ENCODE results near the gene CARTPT. TPM values are rescaled to one million over a fixed set of nuclear protein-coding genes. Genes with fewer than 3 reads are reported as not detected.

CARTPT gene
- total and polyA plus RNA-seq, 2 donors (not counting 3 experiments of a cell fraction or from before 2014, with no cell fraction given), result not detected

- Histone ChIP-seq H3K27ac (ENCODE audit: insufficient read depth, low read depth, low read length) (no peak overlapping the region), H3K36me3 (ENCODE audit: control insufficient read depth in 2 of 2, extremely low read depth in 1 of 2, insufficient read depth in 2 of 2, low read length in 2 of 2) (no peaks in the 10 kb centered on the region), H3K4me3 (replicated peaks in 1 of 3; ENCODE audit: insufficient read depth in 1 of 3, low read depth in 1 of 3, low read length in 3 of 3) (no peak overlapping the region), H3K27me3 (ENCODE audit: control insufficient read depth in 2 of 2, insufficient read depth in 2 of 2, low read length in 2 of 2) (peaks cover 30 to 33% of the 10 kb centered on the region in 2 experiments), H3K4me1 (ENCODE audit: control insufficient read depth, extremely low read depth, insufficient read depth, low read length) (peaks cover 4% of the 10 kb centered on the region), H3K9me3 (replicated peaks; ENCODE audit: control insufficient read depth, insufficient read depth, low read length) (no peaks in the 10 kb centered on the region), H3K79me2 (ENCODE audit: control insufficient read depth, insufficient read depth, low read length) (no peaks in the 10 kb centered on the region), H2AFZ (ENCODE audit: low read depth, low read length) (no peak overlapping the region), H3K9me1 (replicated peaks; ENCODE audit: control insufficient read depth, extremely low read depth, insufficient read depth, low read length) (no peaks in the 10 kb centered on the region), H3K9ac (replicated peaks; ENCODE audit: extremely low read depth, insufficient read depth, low read length) (no peak overlapping the region), H4K20me1 (replicated peaks; ENCODE audit: control insufficient read depth, extremely low read depth, insufficient read depth, low read length) (no peaks in the 10 kb centered on the region), H3K4me2 (ENCODE audit: insufficient read depth, low read length) (no peak overlapping the region)
- no TSS peak for BruUV-seq (replicated peaks)
- ChIA-PET CTCF (no interaction called here), POLR2A (no interaction called here)
- intact Hi-C loops (cut with micrococcal nuclease) (loop anchor here (2.0 kb wide), 1 partner anchor 20 kb away; no protein-coding TSS in a partner anchor), dilution Hi-C loops (cut with MboI; ENCODE audit: extremely low pct_ligation_motif_present, low sequenced_read_pairs) (no loop called here)
- no peak for TF ChIP-seq GATA2 (IDR thresholded peaks at IDR 0.05; ENCODE audit: insufficient read depth, insufficient read length, low read depth, low read length)
- TF ChIP-seq EZH2 (IDR thresholded peaks at IDR 0.05; ENCODE audit: borderline replicate concordance, low read depth, low read length, severe bottlenecking), result no peak
- peak; percentile 18 for TF ChIP-seq FOS (IDR thresholded peaks at IDR 0.05; ENCODE audit: borderline replicate concordance, insufficient read depth, low read length)
- peak; percentile 55 for TF ChIP-seq JUN (IDR thresholded peaks at IDR 0.05; ENCODE audit: borderline replicate concordance, insufficient read depth, insufficient read length, low read depth)
- peak; percentile 76 for DNase-seq (ENCODE audit: low read depth, low spot score)
- peak; percentile 63 for FAIRE-seq
These were observed 37.8 kb upstream of the CARTPT start for GRCh38 chr5:71681296-71681695.

- dilution Hi-C loops (cut with MboI; ENCODE audit: extremely low pct_ligation_motif_present, low sequenced_read_pairs) (no loop called here), intact Hi-C loops (cut with micrococcal nuclease) (no loop called here)
- H3K27ac ChIP-seq (ENCODE audit: insufficient read depth, low read depth, low read length), result no peak overlapping the region
- H4K20me1 ChIP-seq (replicated peaks; ENCODE audit: control insufficient read depth, extremely low read depth, insufficient read depth, low read length), result no peaks in the 10 kb centered on the region
- H2AFZ ChIP-seq (ENCODE audit: low read depth, low read length), result no peak overlapping the region
- no peak for TF ChIP-seq GATA2 (IDR thresholded peaks at IDR 0.05; ENCODE audit: insufficient read depth, insufficient read length, low read depth, low read length)
- no peak for TF ChIP-seq JUN (IDR thresholded peaks at IDR 0.05; ENCODE audit: borderline replicate concordance, insufficient read depth, insufficient read length, low read depth)
- no peak for TF ChIP-seq MYC (IDR thresholded peaks at IDR 0.05; ENCODE audit: low read depth, low read length)
- no peak for TF ChIP-seq POLR2A (IDR thresholded peaks at IDR 0.05; ENCODE audit: low read depth, low read length)
- no peak for TF ChIP-seq EZH2 (IDR thresholded peaks at IDR 0.05; ENCODE audit: borderline replicate concordance, low read depth, low read length, severe bottlenecking)
- no peak for TF ChIP-seq POLR2AphosphoS5 (IDR thresholded peaks at IDR 0.05; ENCODE audit: insufficient read depth, low read depth, low read length)
- no peak for TF ChIP-seq FOS (IDR thresholded peaks at IDR 0.05; ENCODE audit: borderline replicate concordance, insufficient read depth, low read length)
- TF ChIP-seq MAX (IDR thresholded peaks at IDR 0.05; ENCODE audit: insufficient read depth, insufficient read length), result no peak
- TF ChIP-seq CTCF (IDR thresholded peaks at IDR 0.05; ENCODE audit: extremely low read depth in 1 of 2, insufficient read depth in 1 of 2, low read depth in 1 of 2, low read length in 2 of 2), result no peak
- ChIA-PET CTCF (interaction anchor here (1.8 to 1.9 kb wide), 2 partner anchors 20 to 74 kb away, joined by 6 to 8 read pairs; no protein-coding TSS in a partner anchor), POLR2A (interaction anchor here (1.2 kb wide), 1 partner anchor 14 kb away, joined by 4 read pairs; no protein-coding TSS in a partner anchor)
- no peaks in the 10 kb centered on the region for H3K36me3 ChIP-seq (ENCODE audit: control insufficient read depth in 2 of 2, extremely low read depth in 1 of 2, insufficient read depth in 2 of 2, low read length in 2 of 2)
- H3K4me2 ChIP-seq (ENCODE audit: insufficient read depth, low read length), result no peak overlapping the region
- no TSS peak for BruUV-seq (replicated peaks)
- no peak for DNase-seq (ENCODE audit: low read depth, low spot score)
- H3K4me1 ChIP-seq (ENCODE audit: control insufficient read depth, extremely low read depth, insufficient read depth, low read length), result peaks cover 4% of the 10 kb centered on the region
- no peaks in the 10 kb centered on the region for H3K9me3 ChIP-seq (replicated peaks; ENCODE audit: control insufficient read depth, insufficient read depth, low read length)
- peaks cover 15 to 16% of the 10 kb centered on the region in 2 experiments for H3K27me3 ChIP-seq (ENCODE audit: control insufficient read depth in 2 of 2, insufficient read depth in 2 of 2, low read length in 2 of 2)
- H3K9ac ChIP-seq (replicated peaks; ENCODE audit: extremely low read depth, insufficient read depth, low read length), result no peak overlapping the region
- no peak overlapping the region for H3K4me3 ChIP-seq (replicated peaks in 1 of 3; ENCODE audit: insufficient read depth in 1 of 3, low read depth in 1 of 3, low read length in 3 of 3)
- H3K9me1 ChIP-seq (replicated peaks; ENCODE audit: control insufficient read depth, extremely low read depth, insufficient read depth, low read length), result no peaks in the 10 kb centered on the region
- H3K79me2 ChIP-seq (ENCODE audit: control insufficient read depth, insufficient read depth, low read length), result no peaks in the 10 kb centered on the region
- FAIRE-seq, result no peak
These were observed 34.8 kb upstream of the CARTPT start for GRCh38 chr5:71684309-71684708.
